ENCODE data around the gene SLC35B2.

SLC35B2 gene

GRCh38 chr6:44257025-44257752, at the start of gene SLC35B2:
SLC35B2 (minus strand) TSS chr6:44257528; CDS start chr6:44257410, 118 bp downstream.
- DNase-seq, result no peak

DNA sequence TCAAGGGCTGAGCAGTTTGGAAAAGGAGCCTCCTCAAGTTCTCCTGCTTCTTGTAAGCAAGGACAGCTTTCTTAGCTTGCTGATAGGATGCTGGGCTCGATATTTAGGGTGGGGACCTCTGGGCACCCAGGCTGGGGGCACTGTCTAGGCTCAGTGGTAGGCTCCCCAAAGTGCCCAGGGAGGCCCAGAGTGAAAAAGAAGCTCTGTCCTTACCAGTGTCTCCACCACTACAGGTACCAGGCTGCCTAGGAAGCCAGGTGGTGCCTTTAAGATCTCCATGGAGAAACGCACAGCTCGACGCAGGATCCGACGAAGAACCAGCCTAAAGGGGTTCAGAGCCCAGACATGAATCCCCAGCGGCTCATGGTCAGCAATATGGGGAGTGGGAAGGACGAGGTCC, 49.4 kb upstream of the SLC35B2 start:
- DNase-seq, result no peak

GRCh38 chr6:44305200-44305725, 47.9 kb upstream of the SLC35B2 start:
- DNase-seq, result no peak

DNA sequence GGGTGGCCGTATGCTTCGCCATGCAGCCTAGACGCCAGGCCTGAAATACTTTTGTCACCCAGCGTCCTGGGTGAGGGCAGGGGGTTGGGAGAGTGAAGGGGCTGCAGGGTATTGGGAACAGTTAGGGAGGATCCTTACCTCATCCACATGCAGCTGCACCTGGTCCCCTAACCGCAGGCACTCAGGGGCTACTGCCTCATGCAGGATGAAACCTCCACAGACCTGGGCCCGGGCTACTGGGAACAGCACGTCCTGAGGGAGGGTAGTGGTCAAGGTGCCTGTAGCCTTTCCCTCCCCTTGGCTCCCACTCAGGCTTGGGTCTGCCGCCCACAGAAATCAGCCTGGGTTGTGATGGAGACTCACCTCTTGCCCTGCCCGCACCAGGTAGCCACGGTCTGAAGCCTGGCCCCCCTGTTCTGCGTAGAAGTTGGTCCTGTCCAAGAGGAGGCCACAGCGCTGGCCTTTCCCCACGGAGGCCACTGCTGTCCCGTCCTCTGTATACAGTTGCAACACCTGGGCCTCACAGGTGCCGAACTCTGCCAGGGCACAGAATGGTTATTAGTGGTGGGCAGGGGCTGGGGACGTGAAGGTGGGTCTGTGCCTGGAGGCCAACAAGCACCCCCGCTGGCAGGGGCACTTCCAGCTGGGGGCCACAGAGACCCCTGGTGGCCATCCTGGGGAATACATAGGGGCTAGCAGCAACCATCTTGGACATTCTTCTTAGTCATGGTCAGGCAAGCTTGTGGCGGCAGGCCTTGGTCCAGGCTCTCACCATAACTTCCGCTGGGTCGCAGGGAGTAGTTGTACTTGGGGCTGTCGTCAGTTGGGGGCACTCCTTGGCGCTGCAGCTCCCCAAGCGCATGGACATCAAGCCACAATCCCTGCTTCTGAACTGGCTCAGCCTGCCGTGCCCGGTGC, 47.2 kb upstream of the SLC35B2 start:
- no peak for DNase-seq

DNA sequence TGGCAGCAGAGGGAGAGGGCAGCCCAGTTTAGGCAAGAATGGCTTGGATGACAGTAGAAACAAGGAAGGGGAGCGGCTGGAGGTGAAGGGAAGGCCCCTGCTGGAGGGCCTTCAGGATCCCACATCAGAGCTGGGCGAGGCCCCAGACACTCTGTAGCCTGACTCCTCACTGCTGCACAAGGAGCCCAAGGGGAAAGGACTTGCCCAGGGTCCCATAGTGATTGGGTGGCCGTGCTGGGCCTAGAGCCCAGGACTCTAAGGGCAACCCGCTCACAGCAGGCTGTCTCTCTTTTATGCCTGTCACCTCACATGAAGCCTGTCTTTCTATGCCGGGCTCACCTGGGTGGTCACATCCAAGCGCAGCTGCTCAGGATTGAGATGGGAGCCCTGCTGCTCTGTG, 46.5 kb upstream of the SLC35B2 start:
- DNase-seq, result no peak

- no peak for DNase-seq
Measured at GRCh38 chr6:44302856-44303255, 45.5 kb upstream of the SLC35B2 start.

DNA sequence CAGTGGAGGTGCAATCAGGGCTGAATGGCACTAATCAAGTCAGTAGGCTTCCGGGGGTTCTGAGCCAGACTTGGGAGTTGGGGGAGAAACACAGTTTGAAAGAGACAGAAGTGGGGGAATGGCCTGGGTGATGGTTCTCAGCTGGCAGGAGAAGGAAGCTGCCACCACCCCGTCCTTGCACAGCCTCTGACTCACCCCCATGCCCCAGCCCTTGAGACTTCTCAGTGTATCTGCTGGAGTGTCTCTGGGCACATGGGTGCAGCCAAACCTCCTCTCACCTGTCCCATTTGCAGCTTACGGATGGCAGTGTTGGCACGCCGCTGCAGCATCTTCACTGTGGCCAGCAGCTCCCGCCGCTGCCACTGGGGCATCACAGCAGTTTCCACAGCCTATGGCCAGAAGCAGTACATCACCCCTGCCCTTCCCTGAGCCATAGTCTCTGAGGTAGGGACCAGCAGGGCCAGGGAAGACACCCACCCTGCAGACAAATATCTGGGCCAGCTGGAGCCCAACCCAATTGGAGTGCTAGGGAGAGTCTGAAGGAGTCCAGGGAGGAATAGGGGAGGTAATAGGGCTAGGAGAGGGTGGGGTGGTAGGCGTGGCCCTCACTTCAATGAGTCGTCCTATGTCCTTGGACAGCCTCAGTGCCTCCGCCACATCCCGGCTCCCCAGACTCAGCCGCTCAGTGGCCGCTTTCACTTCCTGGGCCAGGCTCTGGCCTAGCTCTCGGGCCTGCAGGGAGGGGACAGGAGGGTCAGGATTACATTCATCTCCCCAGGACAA, 44.6 kb upstream of the SLC35B2 start:
- no peak for DNase-seq

DNA sequence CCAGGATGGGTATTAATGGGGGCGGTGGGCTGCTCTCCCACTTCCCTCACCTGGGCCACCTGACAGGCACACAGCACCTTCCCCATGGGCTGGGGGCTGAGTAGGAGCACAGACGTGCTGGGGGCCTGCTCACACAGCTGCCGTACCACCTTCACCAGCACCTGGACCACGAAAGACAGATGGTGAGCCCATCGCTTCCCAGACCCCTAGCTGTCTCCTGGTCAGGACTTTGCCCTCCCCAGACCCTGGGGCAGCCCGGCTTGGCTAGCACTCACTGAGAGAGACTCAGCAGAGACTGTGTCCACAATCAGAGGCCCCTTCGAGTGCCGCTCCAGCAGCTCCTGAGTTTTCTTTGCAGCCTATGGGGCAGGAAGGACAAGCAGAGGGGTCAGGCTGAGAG, 43.8 kb upstream of the SLC35B2 start:
- no peak for DNase-seq

GRCh38 chr6:44300292-44300823, 43.0 kb upstream of the SLC35B2 start:
- no peak for DNase-seq

DNA sequence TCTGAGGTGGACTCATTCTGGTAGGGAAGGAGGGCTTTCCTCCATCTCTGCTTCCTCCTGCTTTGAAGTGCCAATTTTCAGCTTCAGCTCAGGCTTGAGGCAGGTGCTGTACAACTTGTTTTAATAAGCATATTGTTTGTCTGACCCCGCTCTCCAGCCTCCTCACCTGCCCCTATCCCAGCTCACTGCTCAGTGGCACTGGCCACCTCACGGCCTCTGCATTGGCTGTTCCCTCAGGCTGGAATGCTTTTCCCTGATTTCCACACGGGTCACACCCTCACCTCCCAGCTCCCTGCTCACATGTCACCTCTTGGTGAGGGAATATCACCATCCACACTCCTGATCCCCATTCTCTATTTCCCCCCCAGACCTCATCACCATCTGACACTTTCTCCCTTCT, 41.5 kb upstream of the SLC35B2 start:
- no peak for DNase-seq

DNA sequence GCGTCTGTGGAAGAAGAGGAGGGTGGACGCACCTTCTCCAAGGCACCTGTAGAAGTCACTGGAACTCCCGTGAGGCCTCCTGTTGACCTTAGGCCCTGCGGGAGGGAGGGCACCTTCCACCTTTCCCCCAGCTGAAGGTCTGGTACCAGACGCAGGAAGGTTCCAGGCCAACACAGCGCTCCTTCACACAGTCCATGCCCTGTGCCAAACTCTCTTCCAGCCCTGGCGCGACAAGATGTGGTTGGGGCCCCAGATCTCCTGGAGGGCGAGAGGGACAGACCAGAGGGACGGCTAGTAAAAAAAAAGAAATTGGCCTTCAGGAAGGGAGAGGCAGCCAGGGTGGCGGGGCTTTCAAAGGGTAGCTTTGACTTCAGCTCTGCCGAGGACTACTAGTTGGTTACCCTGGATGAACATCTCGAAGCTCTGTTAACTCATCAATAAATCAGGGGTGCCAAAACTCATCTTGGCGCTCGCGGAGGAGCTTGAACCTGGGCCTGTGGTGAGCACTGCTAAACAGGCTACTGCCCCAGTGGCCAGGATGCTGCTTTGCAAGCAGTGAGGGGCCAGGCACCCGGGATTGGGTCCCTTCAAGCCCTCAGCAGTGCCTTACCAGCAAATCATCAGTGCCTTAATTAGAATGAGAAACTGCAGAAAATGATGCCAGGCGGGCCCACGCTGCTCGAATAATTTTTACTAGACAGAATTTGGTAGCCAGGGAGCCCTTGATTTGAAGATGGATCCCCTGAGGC, 40.9 kb upstream of the SLC35B2 start:
- no peak for DNase-seq

DNA sequence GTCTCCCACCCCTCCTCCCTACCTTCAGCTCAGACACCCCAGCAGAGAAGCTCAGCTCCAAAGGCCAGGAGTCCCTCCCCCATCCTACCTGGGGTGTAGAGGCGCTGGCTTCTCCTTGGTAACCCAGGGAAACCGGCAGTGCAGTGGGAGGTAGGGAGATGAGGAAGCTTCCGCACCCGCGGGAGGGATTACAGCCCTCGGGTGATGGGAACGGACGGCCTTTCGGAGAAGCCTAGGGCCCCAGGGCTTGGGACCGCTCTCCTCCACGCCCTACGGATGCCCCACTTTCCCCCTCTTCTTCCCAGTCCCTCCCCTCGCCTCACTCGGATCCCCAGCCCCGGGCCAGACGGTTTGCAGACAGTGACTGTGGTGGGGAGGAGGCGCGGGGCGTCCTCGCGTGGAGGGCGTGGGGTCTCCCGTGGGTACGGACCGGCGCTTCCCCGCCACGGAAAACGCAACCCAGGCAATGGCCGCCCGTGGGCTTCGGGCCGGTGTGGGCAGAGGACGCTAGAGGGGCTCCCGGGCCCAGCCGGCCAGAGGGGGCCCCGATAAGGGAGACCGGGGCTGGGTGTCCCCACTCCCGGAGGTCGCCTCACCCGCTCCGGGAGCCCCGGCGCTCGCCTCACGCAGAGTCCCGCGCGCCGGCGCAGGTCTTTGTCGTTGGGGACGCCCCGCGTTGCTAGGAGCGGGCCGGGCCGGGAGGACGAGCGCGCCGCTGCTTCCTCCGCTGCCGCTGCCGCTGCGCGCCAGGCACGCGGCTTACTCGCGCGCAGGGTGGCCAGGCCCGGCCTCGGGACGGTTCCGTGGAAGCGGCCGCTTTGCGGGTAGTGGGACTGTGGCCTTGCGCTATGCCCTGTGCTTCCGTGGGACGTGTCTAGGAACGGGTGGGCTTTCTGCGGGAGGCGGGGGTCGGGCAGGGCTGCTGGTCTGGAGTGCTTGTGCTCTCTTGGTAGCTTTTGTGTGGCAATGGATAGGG, 40.0 kb upstream of the SLC35B2 start:
- no peak for DNase-seq

DNA sequence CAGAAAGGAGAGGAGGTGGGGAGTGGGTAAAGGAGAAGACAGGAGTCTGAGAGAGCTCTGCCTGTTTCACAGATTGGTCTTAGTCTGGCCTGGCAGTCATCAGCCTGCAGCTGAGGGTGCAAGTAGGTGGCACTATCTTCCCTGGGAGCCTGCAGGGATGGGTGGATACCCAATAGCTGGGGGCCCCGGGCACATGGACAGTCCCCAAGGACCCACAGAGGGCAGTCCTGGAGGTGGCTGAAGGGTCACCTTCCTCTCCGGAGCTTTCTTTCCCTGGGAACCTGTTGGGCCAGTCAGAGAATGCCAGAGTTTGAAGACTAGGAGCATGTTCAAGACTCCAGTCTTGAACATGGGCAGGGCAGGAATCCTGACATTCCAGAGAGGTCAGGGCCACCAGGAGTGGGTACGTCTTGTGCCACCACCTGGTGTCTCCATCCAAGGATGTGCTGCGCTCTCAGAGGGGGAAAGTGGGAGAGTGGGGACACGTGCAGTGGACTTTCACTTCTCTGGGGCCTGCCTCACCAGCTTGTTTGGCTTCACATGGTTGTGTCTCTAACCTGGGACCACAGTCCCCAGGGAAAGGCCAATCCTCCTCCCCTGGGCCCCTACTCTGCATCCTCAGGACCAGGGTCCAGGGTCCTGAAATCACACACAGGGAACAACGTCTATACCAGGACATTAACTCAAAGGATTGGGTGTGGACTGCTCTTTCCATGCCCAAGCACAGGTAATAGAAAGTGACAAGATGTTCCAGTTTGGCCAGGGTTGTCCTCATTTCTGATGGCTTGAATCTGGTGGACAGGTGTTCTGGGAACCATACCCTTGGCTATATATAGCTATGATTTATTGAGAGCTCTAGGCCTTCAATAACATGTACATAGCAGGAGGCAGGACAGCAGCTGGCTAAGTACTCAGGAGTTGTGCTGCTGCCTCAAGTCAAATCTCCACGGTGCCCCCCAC, 37.8 kb upstream of the SLC35B2 start:
- peak in 1 of 2 experiments; percentile 14 for DNase-seq

DNA sequence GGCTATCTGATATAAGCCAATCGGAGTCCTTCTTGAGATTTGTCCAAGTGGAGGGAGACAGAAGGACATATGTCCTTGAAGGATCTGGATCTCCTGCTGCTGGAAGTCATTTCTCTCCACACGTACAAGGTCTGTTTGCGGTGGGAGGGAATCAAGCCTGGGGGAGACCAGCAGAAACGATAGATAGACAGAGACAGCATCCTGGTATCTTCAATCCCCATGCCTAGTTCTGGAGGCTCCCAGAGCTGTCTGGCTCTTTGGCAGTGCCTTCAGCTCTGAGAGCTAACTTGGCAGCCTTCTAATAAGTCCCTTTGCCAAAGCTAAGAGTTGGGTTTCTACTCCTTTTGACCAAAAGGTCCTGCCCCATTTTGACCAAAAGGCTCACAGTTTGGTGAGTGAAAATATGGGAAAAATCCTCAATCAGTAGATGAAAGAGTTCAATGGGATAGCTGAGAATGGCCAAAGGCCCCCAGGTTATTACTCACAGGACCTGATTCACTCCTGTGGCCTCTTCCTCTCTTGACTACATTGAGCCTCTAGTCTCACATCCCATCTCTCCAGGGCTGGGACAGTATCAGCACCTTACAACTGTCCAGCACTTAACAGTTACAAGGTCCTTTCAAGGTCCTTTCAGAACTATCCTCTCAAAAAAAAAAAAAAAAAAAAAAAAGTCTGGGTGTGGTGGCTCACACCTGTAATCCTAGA, 35.5 kb upstream of the SLC35B2 start:
- no peak for DNase-seq

DNA sequence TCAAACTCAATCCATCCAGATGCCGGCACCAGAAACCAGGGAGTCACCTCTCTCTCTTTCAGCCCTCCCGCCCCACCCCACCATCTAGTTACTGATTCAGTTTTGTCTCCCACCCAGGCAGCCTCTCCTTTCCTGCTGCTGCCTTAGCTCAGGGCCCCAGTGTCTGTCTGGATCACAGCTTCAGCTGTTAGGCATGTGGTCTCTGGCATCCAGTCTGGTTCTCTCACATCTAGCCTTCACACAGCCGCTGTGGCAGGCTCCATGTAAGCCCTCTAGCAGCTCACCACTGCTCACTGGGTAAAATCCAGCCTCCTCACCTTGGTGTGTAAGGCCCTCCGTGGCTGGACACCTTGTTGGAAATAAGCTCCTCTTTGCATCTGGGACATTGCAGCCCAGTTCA, 34.5 kb upstream of the SLC35B2 start:
- no peak for DNase-seq

DNA sequence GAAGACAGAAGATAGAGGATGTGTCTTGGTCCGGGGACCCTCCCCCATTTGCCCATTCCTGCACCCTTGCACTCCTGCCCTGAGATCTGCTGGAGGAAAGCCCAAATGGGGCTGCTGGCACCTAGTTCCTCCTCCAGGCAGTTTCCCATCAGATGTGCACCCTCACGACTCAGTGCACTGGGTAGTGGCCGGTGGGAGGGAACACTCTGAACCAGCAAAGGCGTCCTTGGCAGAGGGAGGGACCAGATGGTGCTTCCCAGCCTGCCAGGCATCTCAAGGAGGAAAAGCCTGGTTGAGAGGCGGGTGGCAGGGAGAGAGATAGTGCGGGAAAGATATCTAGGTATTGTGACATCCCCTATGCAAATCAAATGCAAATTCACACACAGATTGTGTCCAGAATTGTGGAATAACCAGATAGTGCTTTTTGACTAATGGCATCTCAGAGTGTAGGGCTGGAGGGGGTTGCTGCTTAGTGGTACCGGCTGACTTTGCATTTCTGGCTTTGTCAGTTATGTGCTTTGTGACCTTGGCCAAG, 32.5 kb upstream of the SLC35B2 start:
- peak; percentile 84 to 98 for DNase-seq

GRCh38 chr6:44286747-44287146, 29.4 kb upstream of the SLC35B2 start:
- no peak for DNase-seq

DNA sequence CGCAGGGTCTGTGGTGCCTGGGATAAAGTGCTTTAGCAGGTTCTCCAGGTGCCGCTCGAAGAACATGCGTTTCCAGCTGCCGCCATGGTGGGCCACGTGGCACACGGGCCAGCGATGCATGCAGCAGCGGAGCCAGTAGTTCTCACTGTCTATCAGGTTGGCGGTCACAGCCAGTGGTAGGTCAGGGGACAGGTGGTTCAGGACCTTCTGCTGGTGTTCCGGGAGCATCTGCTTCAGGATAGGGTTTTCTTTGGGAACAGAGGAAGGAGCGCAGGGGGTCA, 28.9 kb upstream of the SLC35B2 start:
- no peak for DNase-seq

All from cerebellar nuclear complex (tissue), 1 donor.